ENCODE data around the gene CCDC15.

CCDC15 gene

GRCh38 chr11:124944565-124944964 is 9.4 kb upstream of the CCDC15 start:
- Histone ChIP-seq H3K4me2 (ENCODE audit: low read depth, low read length, poor library complexity, severe bottlenecking) (no peak overlapping the region), H4K20me1 (ENCODE audit: insufficient read depth, low read length, poor library complexity, severe bottlenecking) (no peaks in the 10 kb centered on the region), H3K9me3 (ENCODE audit: insufficient read depth, low read depth, low read length) (no peaks in the 10 kb centered on the region), H3K79me2 (ENCODE audit: insufficient read depth, low read length) (no peaks in the 10 kb centered on the region), H3K9ac (ENCODE audit: low read depth, low read length, poor library complexity, severe bottlenecking) (no peak overlapping the region), H3K9me2 (replicated peaks; ENCODE audit: low read depth, low read length) (no peaks in the 10 kb centered on the region), H3F3A (ENCODE audit: low read depth) (no peaks in the 10 kb centered on the region), H3K36me3 (ENCODE audit: insufficient read depth, low read length) (no peaks in the 10 kb centered on the region), H3K27me3 (ENCODE audit: insufficient read depth, low read length, poor library complexity, severe bottlenecking) (no peaks in the 10 kb centered on the region), H3K4me1 (ENCODE audit: insufficient read depth, low read length, poor library complexity, severe bottlenecking) (peaks cover 22% of the 10 kb centered on the region), H2AFZ (ENCODE audit: low read length) (no peak overlapping the region), H3K4me3 (ENCODE audit: low read length, poor library complexity, severe bottlenecking) (no peak overlapping the region)
- TF ChIP-seq EZH2phosphoT487 (IDR thresholded peaks at IDR 0.05; ENCODE audit: borderline replicate concordance) (no peak), CTCF (conservative IDR thresholded peaks at IDR 0.05; ENCODE audit: low read length) (no peak)

- Histone ChIP-seq H3K4me1 (ENCODE audit: insufficient read depth, low read length, poor library complexity, severe bottlenecking) (peaks cover 35% of the 10 kb centered on the region), H3K9me3 (ENCODE audit: insufficient read depth, low read depth, low read length) (no peaks in the 10 kb centered on the region), H3K4me3 (ENCODE audit: low read length, poor library complexity, severe bottlenecking) (no peak overlapping the region), H3K4me2 (ENCODE audit: low read depth, low read length, poor library complexity, severe bottlenecking) (no peak overlapping the region), H3K79me2 (ENCODE audit: insufficient read depth, low read length) (no peaks in the 10 kb centered on the region), H3F3A (ENCODE audit: low read depth) (peaks cover 4% of the 10 kb centered on the region; the same call in 1 of the 2 replicates), H3K9me2 (replicated peaks; ENCODE audit: low read depth, low read length) (no peaks in the 10 kb centered on the region), H2AFZ (ENCODE audit: low read length) (no peak overlapping the region), H3K36me3 (ENCODE audit: insufficient read depth, low read length) (no peaks in the 10 kb centered on the region), H3K27me3 (ENCODE audit: insufficient read depth, low read length, poor library complexity, severe bottlenecking) (no peaks in the 10 kb centered on the region), H4K20me1 (ENCODE audit: insufficient read depth, low read length, poor library complexity, severe bottlenecking) (no peaks in the 10 kb centered on the region), H3K9ac (ENCODE audit: low read depth, low read length, poor library complexity, severe bottlenecking) (no peak overlapping the region)
- no peak for TF ChIP-seq CTCF (conservative IDR thresholded peaks at IDR 0.05; ENCODE audit: low read length)
These were observed 8.2 kb upstream of the CCDC15 start for GRCh38 chr11:124945826-124946225.

GRCh38 chr11:124946735-124947141 is 7.3 kb upstream of the CCDC15 start:
- Histone ChIP-seq H3K9me2 (replicated peaks; ENCODE audit: low read depth, low read length) (no peaks in the 10 kb centered on the region), H3K4me1 (ENCODE audit: insufficient read depth, low read length, poor library complexity, severe bottlenecking) (peaks cover 44% of the 10 kb centered on the region), H3K9me3 (ENCODE audit: insufficient read depth, low read depth, low read length) (no peaks in the 10 kb centered on the region), H3K9ac (ENCODE audit: low read depth, low read length, poor library complexity, severe bottlenecking) (no peak overlapping the region), H3F3A (ENCODE audit: low read depth) (peaks cover 13% of the 10 kb centered on the region), H2AFZ (ENCODE audit: low read length) (no peak overlapping the region), H4K20me1 (ENCODE audit: insufficient read depth, low read length, poor library complexity, severe bottlenecking) (no peaks in the 10 kb centered on the region), H3K36me3 (ENCODE audit: insufficient read depth, low read length) (no peaks in the 10 kb centered on the region), H3K4me3 (ENCODE audit: low read length, poor library complexity, severe bottlenecking) (no peak overlapping the region), H3K79me2 (ENCODE audit: insufficient read depth, low read length) (no peaks in the 10 kb centered on the region), H3K4me2 (ENCODE audit: low read depth, low read length, poor library complexity, severe bottlenecking) (no peak overlapping the region), H3K27me3 (ENCODE audit: insufficient read depth, low read length, poor library complexity, severe bottlenecking) (no peaks in the 10 kb centered on the region)
- TF ChIP-seq EZH2phosphoT487 (IDR thresholded peaks at IDR 0.05; ENCODE audit: borderline replicate concordance) (no peak), CTCF (conservative IDR thresholded peaks at IDR 0.05; ENCODE audit: low read length) (no peak)

Data from Loucy (cell line).